Fibroblast of pulmonary artery (primary cell): ENCODE measurements around the gene PLA2G2C.
"Not testable (repeated sequence)": the region's sequence is repeated elsewhere in the genome, so short reads cannot be mapped to it uniquely, and the experiment has no call there.

ENCODE experiments used
- DNase-seq: peaks from one replicate; pipeline ENCODE4 v3.0.0-alpha.2; 2010; ENCODE audit warnings: low read depth
- H3K4me3 ChIP-seq: replicated peaks from 2 replicates; pipeline ENCODE4 v1.5.1; 2011; ENCODE audit warnings: low read depth, mild to moderate bottlenecking, control low read depth, low read length, moderate library complexity
- TF ChIP-seq, protein P1 (sequence below): IDR thresholded peaks from 2 replicates; pipeline ENCODE4 v1.5.1; 2011; ENCODE audit warnings: mild to moderate bottlenecking, control low read depth, low read length, inconsistent platforms; ENCODE audit errors: missing control alignments

Gene PLA2G2C

GRCh38 chr1:20185834-20186782 lies at the start of gene PLA2G2C, which contains the start of gene UBXN10:
Gene PLA2G2C, minus strand, starts transcription at chr1:20186518. Its CDS starts 9,155 bp downstream, at chr1:20177363.
Gene UBXN10, plus strand, starts transcription at chr1:20186096. Its CDS starts 4,466 bp downstream, at chr1:20190562.
- no peak for DNase-seq
- no peak within 1 kb of the TSS for H3K4me3 ChIP-seq
- TF ChIP-seq, protein P1, sequence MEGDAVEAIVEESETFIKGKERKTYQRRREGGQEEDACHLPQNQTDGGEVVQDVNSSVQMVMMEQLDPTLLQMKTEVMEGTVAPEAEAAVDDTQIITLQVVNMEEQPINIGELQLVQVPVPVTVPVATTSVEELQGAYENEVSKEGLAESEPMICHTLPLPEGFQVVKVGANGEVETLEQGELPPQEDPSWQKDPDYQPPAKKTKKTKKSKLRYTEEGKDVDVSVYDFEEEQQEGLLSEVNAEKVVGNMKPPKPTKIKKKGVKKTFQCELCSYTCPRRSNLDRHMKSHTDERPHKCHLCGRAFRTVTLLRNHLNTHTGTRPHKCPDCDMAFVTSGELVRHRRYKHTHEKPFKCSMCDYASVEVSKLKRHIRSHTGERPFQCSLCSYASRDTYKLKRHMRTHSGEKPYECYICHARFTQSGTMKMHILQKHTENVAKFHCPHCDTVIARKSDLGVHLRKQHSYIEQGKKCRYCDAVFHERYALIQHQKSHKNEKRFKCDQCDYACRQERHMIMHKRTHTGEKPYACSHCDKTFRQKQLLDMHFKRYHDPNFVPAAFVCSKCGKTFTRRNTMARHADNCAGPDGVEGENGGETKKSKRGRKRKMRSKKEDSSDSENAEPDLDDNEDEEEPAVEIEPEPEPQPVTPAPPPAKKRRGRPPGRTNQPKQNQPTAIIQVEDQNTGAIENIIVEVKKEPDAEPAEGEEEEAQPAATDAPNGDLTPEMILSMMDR: no peak

DNA sequence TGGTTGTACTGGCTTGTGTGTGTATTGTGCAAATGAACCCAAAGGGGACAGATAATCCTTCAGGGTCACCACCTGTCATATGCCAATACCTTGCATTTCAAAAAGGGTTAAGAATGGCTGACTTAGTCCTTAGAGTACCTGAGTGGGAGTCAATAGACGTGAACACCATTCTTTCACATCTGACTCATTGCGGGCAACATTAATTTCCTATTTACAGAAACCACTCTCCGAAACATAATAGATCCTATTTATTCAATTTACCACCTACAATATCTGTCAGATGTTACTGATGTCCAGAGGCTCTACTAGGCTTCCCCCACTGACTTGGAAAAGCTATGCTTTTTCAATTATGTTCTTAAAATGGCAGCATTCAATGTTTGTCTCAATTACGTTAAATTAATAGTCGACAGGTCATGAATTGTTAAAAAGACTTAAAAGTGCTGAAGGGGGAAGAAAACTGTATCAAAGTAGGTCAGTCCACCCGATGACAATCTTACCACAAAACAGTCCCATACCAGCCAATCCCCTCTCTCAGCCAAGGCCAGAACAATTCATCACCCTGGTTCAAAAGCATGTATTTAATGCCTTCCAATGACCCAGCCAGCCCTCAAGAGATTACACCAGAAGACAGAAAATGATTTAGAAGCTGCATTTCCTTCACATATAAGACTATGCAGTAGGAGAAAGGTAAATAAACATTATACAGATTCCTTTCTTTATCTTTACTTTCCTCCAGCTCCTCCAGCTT lies 48.6 kb upstream of the PLA2G2C start:
- no peak overlapping the region for H3K4me3 ChIP-seq
- DNase-seq: no peak
- TF ChIP-seq, protein P1: no peak

- DNase-seq: no peak
- no peak overlapping the region for H3K4me3 ChIP-seq
- TF ChIP-seq, protein P1: no peak
These were observed 47.5 kb upstream of the PLA2G2C start for GRCh38 chr1:20233866-20234265.

DNA sequence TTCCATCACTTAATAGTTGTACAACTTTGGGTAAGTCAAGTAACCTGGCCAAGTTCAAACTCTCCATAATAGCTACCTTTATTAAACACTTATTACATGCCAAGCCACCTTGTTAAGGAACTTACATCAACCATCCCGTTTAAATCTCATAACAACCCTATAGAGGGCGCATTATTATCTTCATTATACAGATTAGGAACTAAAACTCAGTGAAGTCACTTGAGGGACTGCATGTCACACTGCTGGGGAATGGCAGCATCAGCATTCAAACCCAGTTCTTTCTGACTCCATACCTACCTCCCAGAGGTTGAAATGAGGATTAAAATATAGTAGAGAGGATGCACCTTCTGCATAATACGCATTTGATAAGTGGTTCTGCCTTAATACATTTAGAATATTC lies 47.1 kb upstream of the PLA2G2C start:
- DNase-seq: peak; percentile 39
- TF ChIP-seq, protein P1: peak; percentile 49
- H3K4me3 ChIP-seq: no peak overlapping the region

DNA sequence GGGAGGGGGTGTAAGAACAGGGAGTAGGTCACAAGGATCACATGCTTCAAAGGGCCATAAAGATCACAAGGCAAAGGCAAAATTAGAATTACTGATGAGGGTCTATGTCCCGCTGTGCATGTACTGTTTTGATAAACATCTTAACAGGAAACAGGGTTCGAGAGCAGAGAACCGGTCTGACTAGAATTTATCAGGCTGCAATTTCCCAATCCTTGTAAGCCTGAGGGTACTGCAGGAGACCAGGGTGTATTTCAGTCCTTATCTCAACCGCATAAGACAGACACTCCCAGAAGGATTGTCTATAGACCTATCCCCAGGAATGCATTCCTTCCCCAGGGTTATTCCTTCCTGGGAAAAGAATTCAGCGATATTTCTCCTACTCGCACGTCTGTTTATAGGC lies 46.2 kb upstream of the PLA2G2C start:
- not testable (repeated sequence) for DNase-seq, H3K4me3 ChIP-seq

GRCh38 chr1:20229171-20229570 lies 42.9 kb upstream of the PLA2G2C start:
- H3K4me3 ChIP-seq: no peak overlapping the region
- TF ChIP-seq, protein P1: no peak
- no peak for DNase-seq

DNA sequence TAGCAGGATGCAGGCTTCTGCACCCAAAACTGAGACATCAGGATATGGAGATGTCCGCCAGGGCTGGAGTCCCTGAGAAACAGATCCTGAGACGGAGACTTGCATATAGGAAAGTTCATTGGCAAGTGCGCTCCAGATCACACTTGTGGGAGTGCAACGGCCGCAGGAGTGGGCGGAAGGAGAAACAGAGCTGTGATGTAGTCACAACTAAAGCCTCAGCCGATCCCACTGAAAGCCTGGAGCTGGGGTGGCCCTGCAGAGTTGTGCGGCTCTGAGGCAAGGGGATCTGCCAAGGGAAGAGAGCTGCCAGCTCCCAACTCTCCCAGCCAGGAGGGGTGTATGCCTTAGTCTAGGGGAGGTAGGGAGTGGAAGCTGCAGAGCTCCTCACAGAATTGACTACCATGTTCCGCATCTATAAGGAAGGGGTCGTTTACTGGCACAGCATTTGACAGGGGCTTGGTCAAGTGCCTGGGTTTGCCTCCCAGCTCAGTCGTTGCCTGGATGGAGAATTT lies 42.1 kb upstream of the PLA2G2C start:
- no peak for DNase-seq
- no peak overlapping the region for H3K4me3 ChIP-seq
- TF ChIP-seq, protein P1: no peak
